GM12878 (cell line): ENCODE measurements around the gene KIF2C. TPM values are rescaled to one million over a fixed set of nuclear protein-coding genes. Genes with fewer than 3 reads are reported as not detected.

ENCODE experiments used
- BACH1 ChIP-seq: fragments of 450-650 bp; IDR thresholded peaks from 2 replicates; pipeline ENCODE4 v1.6.1; 2017; ENCODE audit warnings: mild to moderate bottlenecking, borderline replicate concordance
- BHLHE40 ChIP-seq, 2 experiments: fragments of 450-650 bp in 1 of 2; IDR thresholded peaks; 2 replicates each; pipeline ENCODE4 v1.6.1; 2011 to 2017; ENCODE audit warnings: low read depth in 2 of 2, borderline replicate concordance in 1 of 2, improper control_type of control experiment in 1 of 2, low read length in 1 of 2, mild to moderate bottlenecking in 1 of 2
- CBX5 ChIP-seq: sonication (generic); IDR thresholded peaks from 2 replicates; pipeline ENCODE4 v1.6.1; 2016; ENCODE audit warnings: low read depth, moderate library complexity, mild to moderate bottlenecking, inconsistent platforms
- CREM ChIP-seq: IDR thresholded peaks from 2 replicates; pipeline ENCODE4 v1.6.1; 2014; ENCODE audit warnings: antibody characterized with exemption, low read depth
- DPF2 ChIP-seq: fragments of 450-650 bp; IDR thresholded peaks from 2 replicates; pipeline ENCODE4 v1.6.1; 2017; ENCODE audit warnings: mild to moderate bottlenecking
- EGR1 ChIP-seq, 2 experiments: IDR thresholded peaks; 1 replicate in 1 of 2; 2 replicates in 1 of 2; pipeline ENCODE4 v1.6.1; 2011 to 2012; ENCODE audit warnings: low read depth in 2 of 2, low read length in 2 of 2, borderline replicate concordance in 1 of 2, mild to moderate bottlenecking in 1 of 2, moderate library complexity in 1 of 2
- EZH2 ChIP-seq: IDR thresholded peaks from 2 replicates; pipeline ENCODE4 v1.6.1; 2012; ENCODE audit warnings: low read depth, mild to moderate bottlenecking, control low read depth, inconsistent platforms, low read length, borderline replicate concordance; ENCODE audit not compliant: control insufficient read depth
- IKZF1 ChIP-seq: fragments of 450-650 bp; conservative IDR thresholded peaks from 2 replicates; pipeline ENCODE4 v1.6.1; 2017; ENCODE audit warnings: antibody characterized with exemption, mild to moderate bottlenecking
- IRF4 ChIP-seq: IDR thresholded peaks from 2 replicates; pipeline ENCODE4 v1.6.1; 2011; ENCODE audit warnings: low read depth, low read length
- IRF5 ChIP-seq: fragments of 450-650 bp; IDR thresholded peaks from 2 replicates; pipeline ENCODE4 v1.6.1; 2017; ENCODE audit warnings: borderline replicate concordance
- JUNB ChIP-seq: IDR thresholded peaks from 2 replicates; pipeline ENCODE4 v1.6.1; 2016; ENCODE audit warnings: antibody characterized with exemption, mild to moderate bottlenecking
- KAT2A ChIP-seq: conservative IDR thresholded peaks from 2 replicates; pipeline ENCODE4 v1.6.1; 2011; ENCODE audit warnings: low read depth, low read length; ENCODE audit not compliant: control insufficient read depth
- MAX ChIP-seq: IDR thresholded peaks from 2 replicates; pipeline ENCODE4 v1.6.1; 2012; ENCODE audit warnings: low read depth, low read length, improper control_type of control experiment
- MXI1 ChIP-seq: fragments of 150-350 bp; IDR thresholded peaks from 2 replicates; pipeline ENCODE4 v1.6.1; 2011; ENCODE audit warnings: low read depth, mild to moderate bottlenecking, inconsistent platforms, low read length, improper control_type of control experiment
- MYB ChIP-seq: fragments of 150-350 bp; IDR thresholded peaks from 2 replicates; pipeline ENCODE4 v1.6.1; 2014; ENCODE audit warnings: mild to moderate bottlenecking, low read depth, low read length, borderline replicate concordance
- PAX8 ChIP-seq: fragments of 450-650 bp; IDR thresholded peaks from 2 replicates; pipeline ENCODE4 v1.6.1; 2017; ENCODE audit warnings: mild to moderate bottlenecking, moderate library complexity
- RAD51 ChIP-seq: fragments of 450-650 bp; IDR thresholded peaks from 2 replicates; pipeline ENCODE4 v1.6.1; 2016; ENCODE audit warnings: moderate library complexity, mild to moderate bottlenecking, inconsistent platforms
- REST ChIP-seq: IDR thresholded peaks from 2 replicates; pipeline ENCODE4 v1.6.1; 2012; ENCODE audit warnings: mild to moderate bottlenecking, low read depth, low read length
- RUNX3 ChIP-seq: IDR thresholded peaks from 2 replicates; pipeline ENCODE4 v1.6.1; 2012; ENCODE audit warnings: low read length, inconsistent platforms
- SKIL ChIP-seq: fragments of 450-650 bp; IDR thresholded peaks from 2 replicates; pipeline ENCODE4 v1.6.1; 2017; ENCODE audit warnings: mild to moderate bottlenecking, low read depth, inconsistent platforms; ENCODE audit not compliant: poor library complexity, severe bottlenecking
- SMC3 ChIP-seq: IDR thresholded peaks from 2 replicates; pipeline ENCODE4 v1.6.1; 2011; ENCODE audit warnings: low read length, improper control_type of control experiment, borderline replicate concordance
- STAT1 ChIP-seq: fragments of 450-650 bp; conservative IDR thresholded peaks from 2 replicates; pipeline ENCODE4 v1.6.1; 2014; ENCODE audit warnings: antibody characterized with exemption, mild to moderate bottlenecking
- SUZ12 ChIP-seq: fragments of 200-600 bp; sonication (generic); IDR thresholded peaks from one replicate; pipeline ENCODE4 v1.6.1; 2018; ENCODE audit warnings: antibody characterized with exemption, mild to moderate bottlenecking; ENCODE audit not compliant: unreplicated experiment
- polyA plus RNA-seq, 11 experiments: library from polyadenylated mRNA; depleted of rRNA in 4 of 11; unstranded in 6 of 11; stranded (reverse) in 5 of 11; fragments of >200 nt; fragmentation: Nextera tagmentation in 4 of 11; fragmentation: Illumina TruSeq in 1 of 11; extraction: Ambion mirVana in 4 of 11; extraction: Trizol in 1 of 11; gene quantifications; 1 replicate in 1 of 11; 2 replicates in 10 of 11; pipeline versions ENCODE4 v1.2.1 to v1.2.3, GENCODE V29; 2011 to 2016; ENCODE audit warnings: inconsistent platforms in 2 of 11, missing spikeins in 2 of 11, low read depth in 1 of 11
- total RNA-seq, 4 experiments: library from RNA; depleted of rRNA in 3 of 4; stranded (reverse); fragments of >200 nt in 3 of 4; fragmentation: Illumina TruSeq in 1 of 4; extraction: Trizol in 1 of 4; gene quantifications; 2 replicates each; pipeline versions ENCODE4 v1.2.1 to v1.2.3, GENCODE V29; 2013 to 2021

The KIF2C gene
- total and polyA plus RNA-seq, 10 of the 15 experiments (the other 5 are each of a cell fraction or from before 2014, with no cell fraction given) = 42.3 to 104 (median 83.8) TPM

GRCh38 chr1:44808938-44809917 lies 69.6 kb downstream of the KIF2C start (continued):
- TF ChIP-seq EGR1 (IDR thresholded peaks at IDR 0.05; ENCODE audit: borderline replicate concordance in 1 of 2, low read depth in 2 of 2, low read length in 2 of 2) (peak in 1 of 2 experiments; percentile 80; a peak in 2 of 3 replicates), IRF5 (no peak), IRF4 (no peak), CBX5 (no peak), REST (0 out of 2 replicates have a peak, but pooled peaks have one; percentile 5), MYB (no peak), JUNB (peak; percentile 10; the same call in 1 of the 2 replicates), SUZ12 (no peak), MXI1 (no peak), SKIL (no peak), STAT1 (no peak), BHLHE40 (IDR thresholded peaks at IDR 0.05; ENCODE audit: borderline replicate concordance in 1 of 2, low read depth in 2 of 2, low read length in 1 of 2) (peak; percentile 16 to 37; a peak in 1 of 4 replicates), MAX (peak; percentile 14; the same call in 1 of the 2 replicates), PAX8 (no peak), SMC3 (0 out of 2 replicates have a peak, but pooled peaks have one; percentile 20), RAD51 (no peak), RUNX3 (no peak), EZH2 (no peak), IKZF1 (peak; percentile 61), BACH1 (no peak), KAT2A (no peak), CREM (peak; percentile 81), DPF2 (peak; percentile 65; the same call in 1 of the 2 replicates)
